NCI-H446 treated with DMSO at 0.1 percent for 48 hours (cell line): ENCODE data around the gene PPP1R3G.

Experiments used
- DNase-seq: peaks from one replicate; lab custom pipeline; 2025; lab: John Stamatoyannopoulos, UW

Gene PPP1R3G

DNA sequence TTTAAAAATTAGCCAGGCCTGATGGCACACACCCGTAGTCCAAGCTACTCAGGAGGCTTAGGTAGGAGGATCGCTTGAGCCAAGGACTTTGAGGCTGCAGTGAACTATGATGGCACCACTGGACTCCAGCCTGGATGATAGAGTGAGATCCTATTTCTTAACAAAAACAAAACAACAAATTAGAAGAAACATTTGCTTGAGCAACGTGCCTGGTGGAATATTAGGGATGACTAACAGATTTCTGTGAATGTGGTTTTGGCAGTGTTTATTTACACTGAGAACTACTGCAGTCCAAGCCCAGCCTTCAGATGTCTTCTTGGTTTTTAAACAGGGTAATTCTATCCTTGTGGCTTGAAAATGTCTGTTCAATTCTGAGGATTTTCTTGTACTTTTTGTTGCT lies 9.2 kb downstream of the PPP1R3G start:
- DNase-seq, result no peak

DNA sequence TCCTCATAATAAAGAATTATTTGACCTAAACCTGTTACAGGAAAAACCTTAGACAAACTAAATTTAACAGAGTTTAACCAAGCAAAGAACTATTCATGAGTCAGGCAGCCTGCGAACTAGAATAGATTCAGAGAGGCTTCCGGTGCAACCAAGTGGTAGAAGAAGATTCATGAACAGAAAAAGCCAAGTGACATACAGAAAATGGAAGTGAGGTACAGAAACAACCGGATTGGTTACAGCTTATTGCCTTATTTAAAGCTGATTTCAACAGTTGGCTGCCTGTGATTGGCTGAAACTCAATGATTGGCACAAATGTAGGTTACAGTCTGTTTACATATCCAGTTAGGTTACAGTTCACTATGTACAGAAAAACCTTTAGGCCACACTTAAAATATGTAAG lies 10.1 kb downstream of the PPP1R3G start:
- no peak for DNase-seq

DNA sequence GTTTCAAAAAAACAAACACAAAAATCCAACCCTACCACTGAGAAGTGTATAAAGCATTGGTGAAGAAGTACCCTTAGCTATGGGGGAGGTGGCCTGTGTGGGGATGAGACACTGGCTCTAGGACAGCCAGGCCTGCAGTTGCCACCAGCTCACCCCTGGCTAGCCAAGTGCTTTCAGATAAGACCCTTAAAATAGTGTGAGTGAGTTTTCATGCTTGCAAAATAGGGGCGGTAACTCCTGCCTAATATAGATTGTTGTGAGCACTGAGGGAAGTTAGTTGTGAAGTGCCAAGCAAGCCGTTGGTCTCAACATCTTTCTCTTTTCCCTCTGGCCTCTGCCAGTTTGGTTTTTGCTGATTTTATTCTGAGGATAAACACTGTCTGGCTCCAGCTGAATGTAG lies 11.3 kb downstream of the PPP1R3G start:
- DNase-seq, result no peak

DNA sequence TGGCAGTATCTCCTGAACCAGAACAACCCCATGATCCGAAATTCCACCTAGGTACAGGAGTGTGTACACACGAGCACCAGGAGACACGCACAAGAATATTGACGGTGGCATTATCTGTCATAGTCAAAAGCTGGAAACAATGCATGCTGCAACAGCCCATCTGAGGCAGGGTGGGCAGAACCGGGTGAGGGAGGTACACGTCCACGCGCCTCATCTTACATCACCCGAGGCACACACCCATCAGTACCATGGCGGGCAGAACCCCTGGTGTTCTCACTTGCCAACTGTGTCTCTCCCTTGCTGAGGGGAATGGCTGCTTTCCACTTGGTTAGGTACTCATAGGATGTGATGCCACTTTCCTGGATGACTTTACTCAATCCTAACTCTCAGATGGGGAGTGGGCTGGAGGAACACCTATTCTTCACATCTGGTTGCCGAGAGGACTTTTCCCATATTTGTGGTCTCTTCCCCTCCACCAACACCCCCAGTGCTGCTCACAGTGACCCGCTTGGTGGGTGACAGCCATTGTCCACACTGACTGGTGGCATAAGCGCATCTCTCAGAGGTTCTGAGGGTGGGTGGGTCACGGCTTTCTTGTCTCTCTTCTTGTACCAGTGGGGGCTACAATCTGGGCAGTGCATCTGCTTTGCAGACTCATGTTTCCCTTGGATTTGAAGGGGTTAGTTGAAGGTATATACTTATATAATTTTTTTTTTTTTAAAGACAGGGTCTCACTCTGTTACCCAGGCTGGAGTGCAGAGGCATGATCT lies 13.5 kb downstream of the PPP1R3G start:
- DNase-seq, result no peak

DNA sequence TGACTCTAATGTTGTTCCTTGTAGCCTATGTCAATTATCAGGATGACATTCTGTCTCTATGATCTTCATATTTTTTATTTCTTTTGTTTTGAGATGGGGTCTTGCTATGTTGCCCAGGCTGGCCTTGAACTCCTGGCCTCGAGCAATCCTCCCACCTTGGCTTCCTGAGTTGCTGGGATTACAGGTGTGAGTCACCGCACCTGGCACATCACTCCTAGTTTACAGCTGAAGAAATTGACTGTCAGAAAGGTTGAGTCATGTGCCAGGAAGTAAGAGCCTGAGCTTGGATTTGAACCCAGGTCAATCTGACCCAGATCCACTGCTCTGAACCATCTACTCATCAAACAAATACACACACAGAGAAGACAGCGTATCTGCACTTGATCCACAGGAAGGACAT lies 14.4 kb downstream of the PPP1R3G start:
- DNase-seq, result no peak

DNA sequence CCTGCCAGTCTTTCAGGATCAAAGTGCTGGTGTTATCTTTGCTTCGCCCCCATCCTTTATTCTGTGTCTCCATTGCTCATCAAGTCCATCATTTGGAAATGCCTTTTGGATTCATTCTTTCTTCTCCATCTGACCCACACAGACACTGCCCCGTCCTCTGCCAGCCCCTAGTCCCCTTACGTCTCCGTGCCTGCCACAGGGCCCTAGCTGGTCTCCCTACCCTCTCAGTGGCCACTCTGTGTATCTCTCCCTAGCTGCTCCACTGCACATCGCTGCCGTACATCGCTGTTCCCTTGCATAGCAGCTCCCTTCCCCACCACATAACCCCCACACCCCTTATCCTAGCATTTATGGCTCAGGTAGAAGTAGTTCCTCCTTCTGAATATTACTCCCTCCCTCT lies 15.7 kb downstream of the PPP1R3G start:
- DNase-seq, result no peak

DNA sequence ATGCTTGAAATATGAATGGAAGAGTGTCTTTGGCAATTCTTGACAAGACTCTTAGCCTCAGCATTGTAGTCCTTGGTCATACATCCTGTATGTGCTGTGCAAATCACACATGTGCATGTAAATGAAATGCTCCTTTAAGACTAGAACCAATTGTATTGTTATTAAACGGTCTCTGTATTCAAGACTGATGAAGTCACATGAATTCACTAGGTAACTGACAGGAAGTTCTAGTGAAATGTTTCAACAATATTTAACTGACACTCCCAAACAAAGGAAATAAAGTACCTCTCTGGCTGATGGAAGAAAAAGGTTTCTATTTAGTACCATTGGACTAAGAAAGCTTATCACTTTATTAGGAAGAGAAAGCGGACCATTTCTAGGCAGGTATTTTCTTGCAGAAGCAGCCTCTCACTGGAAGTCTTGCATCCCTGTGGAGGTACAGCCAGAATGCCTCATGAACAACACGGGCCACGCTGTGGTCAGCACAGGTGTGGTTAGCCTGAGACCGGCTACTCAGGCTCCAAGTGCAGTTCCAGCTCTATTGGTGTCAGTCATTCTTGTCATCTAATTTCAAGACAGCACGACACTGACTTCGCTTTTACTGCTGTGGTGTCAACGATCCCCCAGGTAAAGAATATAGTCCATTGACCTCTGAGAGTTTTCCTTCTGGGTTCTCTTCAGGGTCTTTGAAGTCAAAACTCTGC lies 17.3 kb downstream of the PPP1R3G start:
- DNase-seq, result no peak

DNA sequence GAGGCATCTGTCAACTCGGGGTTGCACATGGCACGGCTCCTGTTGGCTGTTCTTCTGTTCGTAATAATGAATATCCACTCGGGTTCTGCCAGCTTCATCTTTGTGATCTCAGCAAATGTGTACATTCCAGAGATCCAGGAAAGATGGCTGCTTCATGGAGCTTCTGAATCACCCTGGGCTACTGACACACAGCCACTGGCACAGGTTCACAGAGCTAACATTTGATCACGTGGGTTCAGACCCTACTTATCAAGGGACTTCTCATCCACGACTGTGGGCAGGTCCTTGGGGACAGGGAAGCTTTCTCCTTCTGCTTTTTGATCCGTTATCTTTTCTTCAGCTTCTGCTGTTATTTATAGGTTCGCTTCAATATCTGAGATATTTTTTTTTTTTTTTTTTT lies 18.1 kb downstream of the PPP1R3G start:
- no peak for DNase-seq

DNA sequence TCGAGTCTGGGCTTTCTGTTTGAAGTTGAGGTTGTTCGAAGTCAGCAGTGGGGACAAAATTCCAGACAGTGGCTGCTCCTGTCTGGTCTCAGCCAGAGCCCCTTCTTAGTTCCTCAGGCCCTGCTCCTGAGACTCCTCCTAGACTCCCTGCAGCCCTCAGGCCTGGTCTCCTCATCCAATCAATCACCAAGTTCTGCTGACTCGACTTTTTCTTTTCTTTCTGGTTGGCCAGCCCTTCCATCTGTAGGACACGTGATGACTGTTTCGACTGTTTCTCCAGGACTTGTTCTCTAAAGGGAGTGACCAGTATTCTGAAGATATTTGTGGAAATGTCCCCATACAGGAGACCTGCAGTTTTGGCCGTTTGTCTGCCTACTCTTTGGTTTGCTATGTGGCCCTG lies 19.5 kb downstream of the PPP1R3G start:
- DNase-seq, result no peak

DNA sequence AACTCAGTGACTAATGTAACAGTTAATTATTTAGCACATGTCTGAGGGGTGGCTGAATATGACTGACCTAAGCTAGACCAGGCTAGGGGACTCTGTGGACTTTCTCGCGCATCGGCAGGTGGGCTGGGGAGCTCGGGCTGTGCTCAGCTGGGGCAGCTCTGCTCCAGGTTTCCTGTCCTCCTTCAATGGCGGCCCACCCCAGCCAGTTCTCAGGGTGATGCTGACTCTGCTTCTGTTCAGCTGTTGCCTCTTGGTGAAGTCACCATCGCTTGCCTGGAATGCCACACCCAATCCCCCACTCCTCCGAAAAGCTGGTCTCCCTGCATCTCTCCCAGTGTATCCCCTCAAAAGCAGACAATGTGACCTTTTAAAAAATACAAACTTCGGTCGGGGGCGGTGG lies 20.0 kb downstream of the PPP1R3G start:
- DNase-seq, result no peak

DNA sequence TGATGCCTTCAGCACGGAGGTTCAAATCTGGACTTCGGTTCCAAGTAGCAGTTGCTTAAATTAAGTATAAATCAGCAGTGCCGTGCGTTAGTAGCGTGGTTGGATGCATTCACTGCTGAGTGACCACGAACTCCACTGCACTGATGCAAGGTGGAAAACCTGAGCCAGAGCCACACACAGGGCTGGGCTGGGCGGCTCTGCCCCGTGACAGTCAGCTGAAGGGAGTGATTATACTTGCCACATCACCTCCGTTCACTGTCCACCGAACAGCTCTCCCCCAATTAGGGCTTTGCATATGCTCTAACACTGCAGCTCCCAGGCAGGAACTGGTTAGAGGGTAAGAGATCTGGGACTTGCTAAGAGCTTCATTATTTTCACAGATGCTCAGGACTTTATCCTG lies 22.2 kb downstream of the PPP1R3G start:
- no peak for DNase-seq

DNA sequence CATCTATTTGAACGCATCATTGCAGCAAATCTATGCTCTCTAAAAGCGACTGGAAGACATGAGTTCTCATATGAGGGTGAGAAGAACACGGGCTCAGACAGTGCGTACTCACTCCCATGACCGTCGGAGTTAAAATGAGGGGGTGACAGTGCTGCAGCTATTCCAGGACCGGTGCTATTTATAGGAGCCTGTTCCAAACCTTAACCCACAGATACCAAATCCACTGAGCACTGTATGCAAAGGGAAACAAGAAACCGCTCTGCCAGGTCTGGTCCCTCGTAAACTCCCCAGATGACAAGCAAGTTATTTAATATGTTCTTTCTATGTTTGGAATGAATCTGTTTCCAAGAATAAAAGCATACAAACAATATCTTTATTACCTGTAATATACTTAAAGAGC lies 22.9 kb downstream of the PPP1R3G start:
- no peak for DNase-seq

DNA sequence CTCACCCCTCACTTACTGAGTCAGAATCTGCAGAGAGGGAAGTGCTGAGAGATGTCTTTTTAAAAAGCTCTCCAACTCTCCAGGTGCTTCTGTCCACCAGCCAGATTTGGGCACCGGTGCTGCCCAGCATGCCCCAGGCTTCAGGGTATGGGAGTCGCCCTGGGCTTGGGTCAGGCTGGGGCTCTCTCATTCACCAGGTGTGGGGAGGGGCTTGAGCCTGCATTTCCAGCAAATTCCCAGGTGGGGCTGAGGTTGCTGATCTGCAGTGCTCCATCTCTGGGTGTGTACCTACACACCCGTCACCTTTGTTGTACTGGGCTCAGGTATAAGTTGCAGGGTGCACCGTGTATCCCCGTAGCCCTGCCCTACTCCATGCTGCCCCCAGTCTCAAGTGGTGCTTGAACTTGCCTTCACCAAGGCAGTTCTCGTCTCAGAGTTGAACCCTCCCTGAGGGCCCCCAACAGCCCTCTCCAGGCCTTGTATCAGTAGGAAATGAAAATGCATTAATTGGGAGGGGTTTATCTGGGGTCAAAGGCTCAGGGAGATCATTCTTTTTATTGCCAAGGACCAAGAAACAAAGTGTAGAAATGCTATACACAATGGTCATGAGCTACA lies 23.5 kb downstream of the PPP1R3G start:
- DNase-seq, result no peak

DNA sequence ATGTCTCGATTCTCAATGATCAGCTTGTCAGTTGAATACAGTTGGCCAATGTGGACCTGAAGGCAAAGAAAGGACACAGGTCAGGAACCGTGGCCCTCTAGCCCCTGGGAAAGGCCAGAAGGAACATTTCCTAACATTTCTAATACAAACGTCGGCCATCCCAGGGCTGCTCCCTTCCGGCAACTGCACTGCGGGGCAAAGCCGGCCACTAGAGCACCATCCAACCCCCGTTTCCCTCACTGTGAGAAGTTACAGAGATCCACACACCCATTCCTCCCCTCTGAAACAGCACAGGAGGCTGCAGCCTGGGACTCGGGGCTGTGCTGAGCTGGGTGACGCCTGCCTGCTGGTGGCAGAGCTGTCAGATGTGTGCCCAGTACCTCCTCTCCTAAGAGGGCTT lies 24.3 kb downstream of the PPP1R3G start:
- no peak for DNase-seq

DNA sequence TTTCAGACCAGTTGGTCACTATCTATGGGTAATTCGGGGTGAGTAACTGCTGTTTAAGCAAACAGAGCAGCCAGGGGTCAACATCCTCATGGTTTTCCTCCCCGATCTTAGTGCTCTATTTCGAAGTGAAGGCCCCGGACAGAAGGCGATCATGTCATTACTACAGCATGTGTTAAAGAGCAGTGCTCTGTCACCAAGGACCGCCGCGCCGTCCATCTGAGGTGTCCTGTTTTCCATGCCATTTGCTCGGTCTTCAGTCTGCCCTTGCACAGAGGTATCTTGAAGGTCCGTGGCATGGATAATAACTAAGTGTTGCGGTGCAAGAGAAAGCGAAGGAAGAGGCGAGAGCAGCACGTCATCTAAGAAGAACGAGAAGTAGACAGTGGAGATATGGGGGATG lies 25.1 kb downstream of the PPP1R3G start:
- DNase-seq, result no peak

DNA sequence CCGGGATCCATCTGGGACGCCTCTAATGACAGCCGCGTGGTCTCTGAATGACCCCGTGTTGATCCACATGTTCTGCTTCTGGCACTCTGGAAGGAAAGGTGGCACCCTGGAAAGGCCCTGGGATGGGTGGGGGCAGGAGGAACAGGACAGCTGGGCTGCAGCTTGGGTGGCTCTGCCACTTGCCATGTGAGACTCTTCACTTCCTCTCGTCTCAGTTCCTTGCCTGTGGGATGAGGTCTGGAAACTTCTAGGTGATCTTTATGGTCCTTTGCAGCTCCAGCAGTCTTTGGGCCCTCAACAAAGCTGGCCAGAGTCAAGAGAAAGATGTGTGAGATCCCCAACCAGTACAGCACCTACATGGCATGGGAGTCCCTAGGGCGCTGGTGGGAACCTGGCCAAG lies 26.5 kb downstream of the PPP1R3G start:
- DNase-seq, result no peak

DNA sequence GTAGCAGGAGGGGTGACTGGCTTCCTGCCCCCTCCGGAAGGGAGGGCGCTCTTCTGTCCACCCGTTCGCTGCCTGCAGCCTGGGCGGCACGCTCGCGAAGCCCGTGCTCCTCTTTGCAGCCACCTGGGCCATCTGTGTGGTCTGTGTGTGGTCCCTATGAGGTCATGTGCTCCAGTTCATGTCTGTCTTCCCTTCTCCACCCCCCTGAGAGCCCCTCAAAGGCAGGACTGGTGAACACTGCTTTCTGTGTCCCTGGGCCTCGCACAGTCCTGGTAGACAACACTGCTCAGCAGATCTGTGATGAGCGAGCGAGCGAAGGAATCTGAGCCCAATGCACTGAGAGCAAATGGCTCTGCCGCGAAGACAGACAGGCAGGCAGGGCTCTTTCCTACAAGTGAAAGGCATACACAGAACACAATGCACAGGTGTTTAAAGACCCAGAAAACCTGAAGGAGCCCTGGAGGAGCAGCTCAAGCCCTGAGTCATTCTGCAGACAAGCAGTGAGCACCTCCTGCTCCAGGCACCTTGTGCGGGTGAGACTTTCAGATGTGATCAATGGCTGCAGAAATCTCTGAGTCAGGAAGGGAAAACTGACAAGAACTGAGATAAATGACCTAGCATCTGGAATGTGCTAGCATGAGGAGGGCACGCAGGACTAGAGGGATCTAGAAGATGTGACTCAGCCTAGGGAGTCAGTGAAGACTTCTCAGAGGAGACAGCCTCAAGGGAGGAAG lies 27.1 kb downstream of the PPP1R3G start:
- DNase-seq, result no peak

DNA sequence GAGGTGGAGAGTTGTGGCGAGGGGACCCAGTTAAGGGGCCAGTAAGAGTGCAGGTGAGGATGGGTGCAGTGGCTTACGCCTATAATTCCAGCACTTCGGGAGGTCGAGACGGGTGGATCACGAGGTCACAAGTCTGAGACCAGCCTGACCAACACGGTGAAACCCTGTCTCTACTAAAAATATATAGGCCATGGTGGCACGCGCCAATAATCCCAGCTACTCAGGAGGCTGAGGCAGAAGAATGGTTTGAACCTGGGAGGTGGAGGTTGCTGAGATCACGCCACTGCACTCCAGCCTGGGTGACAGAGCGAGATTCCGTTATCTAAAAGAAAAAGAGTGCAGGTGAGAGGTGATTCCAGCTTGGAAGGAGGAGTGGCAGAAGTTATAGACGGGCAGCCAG lies 28.0 kb downstream of the PPP1R3G start:
- no peak for DNase-seq

DNA sequence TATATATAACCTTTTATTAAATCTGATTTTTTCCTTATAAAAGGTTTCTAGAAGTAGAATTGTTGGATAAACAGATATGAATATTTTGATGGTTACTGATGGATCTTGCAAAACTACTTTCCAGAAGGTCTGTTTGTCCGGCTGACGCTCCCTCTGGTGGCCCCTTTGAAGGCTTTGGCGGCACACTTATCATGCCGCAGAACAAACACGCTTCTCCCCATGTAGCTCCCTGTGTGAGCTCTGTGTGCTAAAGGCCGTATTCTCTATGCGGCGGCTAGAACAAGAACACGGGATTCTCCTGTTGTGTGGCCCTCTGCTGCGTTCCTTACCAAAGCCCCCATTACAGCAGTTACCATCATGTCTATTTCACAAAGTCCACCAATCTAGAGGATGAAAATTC lies 30.0 kb downstream of the PPP1R3G start:
- DNase-seq, result no peak

DNA sequence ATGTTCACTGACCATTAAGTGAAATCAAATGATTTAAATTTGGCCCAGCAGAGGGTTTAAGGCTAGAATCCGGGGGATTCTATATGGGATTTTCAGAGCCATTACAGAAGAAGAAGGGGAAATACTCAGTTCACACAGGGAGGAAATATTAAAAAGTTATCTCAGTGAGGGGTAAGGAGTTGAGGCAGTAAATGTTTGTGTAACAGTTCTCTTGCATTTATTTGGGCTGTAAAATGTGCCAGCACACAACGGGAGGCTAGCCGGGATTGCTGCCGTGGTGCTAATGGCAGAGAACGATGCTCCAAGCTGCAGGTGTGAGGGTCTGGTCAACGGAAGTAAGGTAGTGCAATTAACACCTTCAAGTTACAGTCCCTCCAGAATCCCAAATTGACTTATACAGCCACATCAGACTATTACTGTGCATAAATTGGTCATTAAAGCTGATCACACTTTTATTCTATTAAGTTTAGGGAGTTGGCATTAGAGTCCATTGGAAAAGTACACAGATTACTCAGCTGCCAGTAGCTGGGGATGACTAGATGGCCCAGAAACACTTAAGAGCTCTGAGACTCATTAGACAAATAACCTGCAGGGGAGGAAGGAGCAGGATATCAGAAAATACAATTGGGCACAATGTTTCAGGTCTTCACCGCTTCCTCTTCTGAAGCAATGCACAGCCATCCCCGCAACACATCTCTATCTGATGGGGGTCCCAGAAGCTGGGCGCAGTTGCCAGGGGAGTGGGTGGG lies 31.3 kb downstream of the PPP1R3G start:
- DNase-seq, result no peak

DNA sequence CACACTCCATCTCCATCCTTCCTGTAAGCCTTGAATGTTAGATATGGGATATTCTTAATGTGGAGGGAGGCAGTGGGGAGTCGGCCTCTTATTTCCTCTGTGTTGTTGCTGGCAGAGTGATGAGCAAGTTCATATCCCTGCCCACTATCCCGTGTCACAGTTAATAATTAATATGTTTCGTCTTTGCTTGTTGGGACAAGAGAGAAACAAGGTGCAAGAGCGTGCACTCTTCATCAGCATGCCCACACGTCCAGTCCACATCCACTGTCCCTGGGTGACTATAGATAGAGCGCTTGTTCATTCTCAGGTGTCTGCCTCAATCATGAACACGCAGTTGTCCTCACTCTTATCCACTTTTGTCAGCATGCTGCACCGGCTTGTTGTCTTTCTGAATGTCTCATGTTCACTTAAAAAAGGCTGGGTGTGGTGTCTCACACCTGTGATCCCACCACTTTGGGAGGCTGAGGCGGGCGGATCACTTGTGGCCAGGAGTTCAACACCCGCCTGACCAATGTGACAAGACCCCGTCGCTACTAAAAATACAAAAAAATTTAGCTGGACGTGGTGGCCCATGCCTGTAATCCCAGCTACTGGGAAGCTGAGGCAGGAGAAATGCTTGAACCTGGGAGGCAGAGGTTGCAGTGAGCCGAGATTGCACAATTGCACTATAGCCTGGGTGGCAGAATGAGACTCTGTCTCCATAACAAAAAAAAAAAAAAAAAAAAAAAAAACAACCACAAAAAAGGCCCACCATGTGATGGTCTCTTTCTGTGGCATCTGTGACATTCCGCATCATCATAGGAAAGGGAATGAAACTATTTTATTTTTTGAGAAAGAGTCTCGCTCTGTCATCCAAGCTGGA lies 34.2 kb downstream of the PPP1R3G start:
- DNase-seq, result no peak
